H1 (cell line): ENCODE data around the gene SLC25A11. TPM values are rescaled to one million over a fixed set of nuclear protein-coding genes. Genes with fewer than 3 reads are reported as not detected.
A peak's percentile ranks its signal among the peaks of the same experiment; 100 is the strongest.

Source experiments
- BCL11A ChIP-seq, 2 experiments: IDR thresholded peaks; one replicate each; pipeline ENCODE4 v1.6.1; 2011; ENCODE audit warnings: low read depth in 2 of 2, low read length in 2 of 2, mild to moderate bottlenecking in 2 of 2
- BRCA1 ChIP-seq: IDR thresholded peaks from 2 replicates; pipeline ENCODE4 v1.6.1; 2012; ENCODE audit warnings: low read depth, low read length, improper control_type of control experiment
- CEBPB ChIP-seq: IDR thresholded peaks from 2 replicates; pipeline ENCODE4 v1.6.1; 2012; ENCODE audit warnings: low read depth, low read length
- CREB1 ChIP-seq: IDR thresholded peaks from 2 replicates; pipeline ENCODE4 v1.6.1; 2012; ENCODE audit warnings: inconsistent platforms
- CTCF ChIP-seq, 3 experiments: IDR thresholded peaks; 1 replicate in 2 of 3; 2 replicates in 1 of 3; pipeline versions ENCODE4 v1.5.1 to v1.6.1; 2011; ENCODE audit warnings: low read length in 3 of 3, mild to moderate bottlenecking in 3 of 3, inconsistent platforms in 2 of 3, low read depth in 1 of 3, moderate library complexity in 1 of 3; ENCODE audit not compliant: insufficient read depth in 1 of 3; ENCODE audit errors: control extremely low read depth in 1 of 3
- EGR1 ChIP-seq: IDR thresholded peaks from 2 replicates; pipeline ENCODE4 v1.6.1; 2011; ENCODE audit warnings: low read depth, low read length, borderline replicate concordance
- EP300 ChIP-seq, 2 experiments: IDR thresholded peaks; 1 replicate in 1 of 2; 2 replicates in 1 of 2; pipeline ENCODE4 v1.6.1; 2011 to 2012; ENCODE audit warnings: low read depth in 2 of 2, low read length in 2 of 2, mild to moderate bottlenecking in 2 of 2, borderline replicate concordance in 1 of 2, inconsistent platforms in 1 of 2, moderate library complexity in 1 of 2
- EZH2 ChIP-seq: fragments of 200-600 bp; sonication (generic); IDR thresholded peaks from 2 replicates; pipeline ENCODE4 v1.7.1; 2012; ENCODE audit warnings: low read depth, mild to moderate bottlenecking, moderate library complexity, low read length, inconsistent platforms; ENCODE audit not compliant: severe bottlenecking
- FOSL1 ChIP-seq: IDR thresholded peaks from 2 replicates; pipeline ENCODE4 v1.6.1; 2011; ENCODE audit warnings: mild to moderate bottlenecking, low read depth, low read length, moderate library complexity; ENCODE audit not compliant: insufficient read depth
- GTF2F1 ChIP-seq: IDR thresholded peaks from 2 replicates; pipeline ENCODE4 v1.6.1; 2012; ENCODE audit warnings: low read depth, low read length, improper control_type of control experiment, borderline replicate concordance
- HDAC2 ChIP-seq, 2 experiments: fragments of 300-600 bp in 1 of 2; sonication (generic) in 1 of 2; IDR thresholded peaks; 2 replicates each; pipeline ENCODE4 v1.6.1; 2011 to 2012; ENCODE audit warnings: low read depth in 2 of 2, low read length in 2 of 2, mild to moderate bottlenecking in 2 of 2, moderate library complexity in 2 of 2, borderline replicate concordance in 1 of 2, inconsistent platforms in 1 of 2
- RFX5 ChIP-seq: IDR thresholded peaks from 2 replicates; pipeline ENCODE4 v1.6.1; 2011; ENCODE audit warnings: low read depth, low read length, improper control_type of control experiment, borderline replicate concordance
- RNF2 ChIP-seq: fragments of 200-900, 300-1000 bp; sonication (generic); IDR thresholded peaks from 2 replicates; pipeline ENCODE4 v1.7.1; 2016; ENCODE audit warnings: borderline replicate concordance, low read depth, mild to moderate bottlenecking, antibody characterized with exemption, low read length; ENCODE audit not compliant: poor library complexity, severe bottlenecking; ENCODE audit errors: missing control alignments
- SIN3A ChIP-seq, 2 experiments: IDR thresholded peaks in 1 of 2; conservative IDR thresholded peaks in 1 of 2; 2 replicates each; pipeline ENCODE4 v1.6.1; 2011 to 2012; ENCODE audit warnings: low read length in 2 of 2, improper control_type of control experiment in 1 of 2, low read depth in 1 of 2, mild to moderate bottlenecking in 1 of 2
- SRF ChIP-seq: IDR thresholded peaks from 2 replicates; pipeline ENCODE4 v1.6.1; 2011; ENCODE audit warnings: mild to moderate bottlenecking, low read depth, low read length, moderate library complexity
- SUZ12 ChIP-seq: fragments of 200-600 bp; sonication (generic); IDR thresholded peaks from 2 replicates; pipeline ENCODE4 v1.6.1; 2012; ENCODE audit warnings: mild to moderate bottlenecking, inconsistent platforms, low read length, moderate library complexity, mixed read lengths
- TAF1 ChIP-seq: IDR thresholded peaks from 2 replicates; pipeline ENCODE4 v1.6.1; 2011; ENCODE audit warnings: mild to moderate bottlenecking, low read depth, low read length
- TAF7 ChIP-seq: optimal IDR thresholded peaks from 2 replicates; pipeline ENCODE3; 2011; ENCODE audit warnings: low read depth, mild to moderate bottlenecking, inconsistent platforms, low read length, moderate library complexity, borderline replicate concordance
- TEAD4 ChIP-seq: IDR thresholded peaks from 2 replicates; pipeline ENCODE4 v1.6.1; 2012; ENCODE audit warnings: low read depth, low read length, inconsistent platforms, mixed read lengths
- polyA plus RNA-seq, 7 experiments: library from polyadenylated mRNA; depleted of rRNA in 3 of 7; stranded (reverse) in 5 of 7; unstranded in 2 of 7; fragments of >200 nt in 5 of 7; fragments of 200-250 nt in 2 of 7; gene quantifications; 1 replicate in 5 of 7; 2 replicates in 1 of 7; 4 replicates in 1 of 7; pipeline versions ENCODE4 v1.2.1 to v1.2.3, GENCODE V29; 2011 to 2013; ENCODE audit warnings: missing spikeins in 2 of 7, mixed read lengths in 2 of 7
- total RNA-seq: library from RNA; stranded (reverse); fragmentation: NEBNext Ultra II Directional; extraction: Animal tissue kit (Norgen Biotek cat#: 25700); gene quantifications from 2 replicates; pipeline ENCODE4 v1.2.1, GENCODE V29; 2021

SLC25A11 gene
- total and polyA plus RNA-seq, 2 of the 8 experiments (the other 6 are each of a cell fraction or from before 2014, with no cell fraction given): 55.9 to 97.0 TPM

DNA sequence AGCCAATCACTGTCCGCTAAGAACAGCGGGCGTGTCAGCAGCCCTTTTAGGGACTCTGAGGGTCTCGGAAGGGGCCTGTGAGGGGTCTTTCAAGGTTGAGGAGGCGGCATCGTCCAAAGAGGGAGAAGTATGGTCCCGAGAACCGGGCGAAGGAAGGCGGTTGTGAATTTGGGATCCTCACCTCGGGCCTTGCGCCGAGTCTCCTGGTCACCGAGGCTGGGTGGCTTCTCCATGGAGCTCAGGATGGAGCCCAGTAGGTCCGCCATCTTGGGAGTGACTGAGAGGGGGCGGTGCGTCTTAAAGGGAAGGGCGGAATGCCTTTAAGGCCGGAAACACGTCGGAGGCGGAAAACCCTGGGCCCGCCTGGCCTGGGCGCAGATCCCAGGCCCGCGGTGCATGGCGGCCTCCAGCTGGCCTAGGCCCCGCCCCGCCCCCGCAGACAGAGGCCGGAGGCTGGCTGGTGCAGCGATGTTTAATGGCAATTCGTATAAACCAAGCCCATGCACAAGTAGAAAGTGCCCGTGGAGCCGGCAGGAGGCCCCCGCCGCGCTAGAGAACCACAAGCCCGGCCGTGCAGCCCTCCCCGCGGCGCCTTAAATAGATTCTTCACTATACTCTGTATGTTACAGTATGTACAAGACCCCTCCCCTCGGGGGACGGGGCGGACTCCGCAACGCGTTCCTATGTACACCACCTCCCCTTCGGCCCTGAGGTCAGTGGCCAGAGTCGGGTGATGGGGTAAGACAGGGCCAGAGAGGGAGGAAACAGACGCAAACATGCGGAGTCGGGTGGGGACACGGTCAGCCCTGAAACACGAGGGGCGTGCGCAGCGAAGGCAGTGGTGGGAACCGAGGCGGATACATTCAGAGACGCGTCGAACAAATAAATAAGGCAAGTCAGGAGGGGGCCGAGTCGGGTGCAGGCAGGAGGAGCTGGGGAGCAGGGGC is 28.0 kb upstream of the SLC25A11 start, which contains the start of gene SPAG7 (continued):
- TF ChIP-seq BCL11A (IDR thresholded peaks at IDR 0.05; ENCODE audit: low read depth in 2 of 2, low read length in 2 of 2) (no peak), SRF (peak; percentile 43; the same call in 1 of the 2 replicates), EGR1 (peak; percentile 85; the same call in 1 of the 2 replicates), SIN3A (conservative IDR thresholded peaks at IDR 0.05 in 1 of 2, IDR thresholded peaks at IDR 0.05 in 1 of 2; ENCODE audit: low read depth in 1 of 2, low read length in 2 of 2) (peak; percentile 33 to 78; a peak in 3 of 4 replicates), SUZ12 (no peak), GTF2F1 (peak; percentile 63; the same call in 1 of the 2 replicates), BRCA1 (no peak), CTCF (IDR thresholded peaks at IDR 0.05; ENCODE audit: control extremely low read depth in 1 of 3, insufficient read depth in 1 of 3, low read depth in 1 of 3, low read length in 3 of 3) (no peak), CREB1 (no peak), EZH2 (no peak), FOSL1 (no peak), RNF2 (no peak), TEAD4 (peak; percentile 64; the same call in 1 of the 2 replicates), HDAC2 (IDR thresholded peaks at IDR 0.05; ENCODE audit: borderline replicate concordance in 1 of 2, low read depth in 2 of 2, low read length in 2 of 2) (no peak; a peak in 1 of 4 replicates), RFX5 (no peak), TAF1 (peak; percentile 92), EP300 (IDR thresholded peaks at IDR 0.05; ENCODE audit: borderline replicate concordance in 1 of 2, low read depth in 2 of 2, low read length in 2 of 2) (peak in 1 of 2 experiments; percentile 28; a peak in 1 of 3 replicates), TAF7 (peak; percentile 77), CEBPB (no peak)
